GM18951 (cell line): ENCODE data around the gene ELFN1.

ENCODE experiments used
- POLR2A ChIP-seq: IDR thresholded peaks from 4 replicates; pipeline ENCODE4 v1.6.1; 2011; ENCODE audit warnings: mild to moderate bottlenecking; ENCODE audit not compliant: insufficient read length, insufficient read depth; ENCODE audit errors: extremely low read depth
- in situ Hi-C: fragments of 300-500 bp; cut with MboI; formaldehyde crosslinking; loops from one replicate; pipeline ENCODE4 v1.12.0; 2022; ENCODE audit warnings: low sequenced_read_pairs, mixed read lengths, inconsistent platforms; ENCODE audit not compliant: unreplicated experiment

Gene ELFN1

GRCh38 chr7:1732645-1733044, 62.6 kb downstream of the ELFN1 start:
- in situ Hi-C loops: no loop called here

GRCh38 chr7:1733206-1733907, 63.3 kb downstream of the ELFN1 start:
- in situ Hi-C loops: no loop called here
- no peak for TF ChIP-seq POLR2A

More at GRCh38 chr7:1732645-1733044, 62.6 kb downstream of the ELFN1 start:
- TF ChIP-seq POLR2A: no peak

- TF ChIP-seq POLR2A: no peak
Observed at GRCh38 chr7:1733908-1734730, 64.0 kb downstream of the ELFN1 start.

GRCh38 chr7:1735262-1735661, 65.2 kb downstream of the ELFN1 start:
- TF ChIP-seq POLR2A: no peak
- in situ Hi-C loops: no loop called here

More at GRCh38 chr7:1733908-1734730, 64.0 kb downstream of the ELFN1 start:
- in situ Hi-C loops: no loop called here

GRCh38 chr7:1735806-1736483, 65.9 kb downstream of the ELFN1 start:
- no peak for TF ChIP-seq POLR2A
- in situ Hi-C loops: no loop called here

GRCh38 chr7:1736484-1736817, 66.4 kb downstream of the ELFN1 start:
- no peak for TF ChIP-seq POLR2A
- in situ Hi-C loops: no loop called here

- in situ Hi-C loops: no loop called here
- TF ChIP-seq POLR2A: no peak
Observed at GRCh38 chr7:1736830-1737229, 66.8 kb downstream of the ELFN1 start.

GRCh38 chr7:1737523-1737922, 67.4 kb downstream of the ELFN1 start:
- in situ Hi-C loops: no loop called here
- TF ChIP-seq POLR2A: no peak

GRCh38 chr7:1737956-1738355, 67.9 kb downstream of the ELFN1 start:
- no peak for TF ChIP-seq POLR2A
- in situ Hi-C loops: no loop called here

GRCh38 chr7:1738511-1738910, 68.4 kb downstream of the ELFN1 start:
- no peak for TF ChIP-seq POLR2A
- in situ Hi-C loops: no loop called here

GRCh38 chr7:1738956-1739355, 68.9 kb downstream of the ELFN1 start:
- TF ChIP-seq POLR2A: no peak
- in situ Hi-C loops: no loop called here

- TF ChIP-seq POLR2A: no peak
- in situ Hi-C loops: no loop called here
Observed at GRCh38 chr7:1739593-1739992, 69.5 kb downstream of the ELFN1 start.

GRCh38 chr7:1740214-1740613, 70.1 kb downstream of the ELFN1 start:
- no peak for TF ChIP-seq POLR2A
- in situ Hi-C loops: no loop called here
